HCT116 (cell line): ENCODE data around the gene CTLA4.

Source experiments
- EGR1 ChIP-seq: IDR thresholded peaks from 2 replicates; pipeline ENCODE4 v1.6.1; 2012; ENCODE audit warnings: low read depth
- EZH2 ChIP-seq: fragments of 200-600 bp; sonication (generic); IDR thresholded peaks from 2 replicates; pipeline ENCODE4 v1.6.1; 2017; ENCODE audit warnings: antibody characterized with exemption, mixed run types
- EZH2phosphoT487 ChIP-seq: fragments of 200-600 bp; IDR thresholded peaks from 2 replicates; pipeline ENCODE4 v1.6.1; 2018; ENCODE audit warnings: antibody characterized with exemption, borderline replicate concordance
- POLR2A ChIP-seq: IDR thresholded peaks from 2 replicates; pipeline ENCODE4 v1.7.0; 2011; ENCODE audit warnings: borderline replicate concordance; ENCODE audit not compliant: insufficient read depth, insufficient read length; ENCODE audit errors: extremely low read depth
- POLR2AphosphoS5 ChIP-seq: IDR thresholded peaks from 2 replicates; pipeline ENCODE4 v1.6.1; 2011; ENCODE audit warnings: mild to moderate bottlenecking, low read depth, low read length, moderate library complexity
- RAD21 ChIP-seq: IDR thresholded peaks from 2 replicates; pipeline ENCODE4 v1.6.1; 2012; ENCODE audit warnings: low read depth, mild to moderate bottlenecking
- SP1 ChIP-seq: IDR thresholded peaks from 2 replicates; pipeline ENCODE4 v1.6.1; 2012; ENCODE audit warnings: low read depth
- TCF7L2 ChIP-seq: IDR thresholded peaks from 2 replicates; pipeline ENCODE4 v1.7.0; 2011; ENCODE audit warnings: borderline replicate concordance, inconsistent platforms; ENCODE audit not compliant: insufficient read depth, insufficient read length; ENCODE audit errors: extremely low read depth
- TF ChIP-seq, protein P1 (sequence below), 3 experiments: fragments of 200-600 bp in 1 of 3; sonication (generic) in 1 of 3; IDR thresholded peaks in 2 of 3; conservative IDR thresholded peaks in 1 of 3; 2 replicates each; pipeline ENCODE4 v1.5.1; 2012 to 2017; ENCODE audit warnings: low read depth in 2 of 3, low read length in 2 of 3, antibody characterized with exemption in 1 of 3, borderline replicate concordance in 1 of 3, control low read depth in 1 of 3, mild to moderate bottlenecking in 1 of 3, mixed read lengths in 1 of 3, mixed run types in 1 of 3, moderate library complexity in 1 of 3; ENCODE audit not compliant: insufficient read depth in 1 of 3

DNA sequence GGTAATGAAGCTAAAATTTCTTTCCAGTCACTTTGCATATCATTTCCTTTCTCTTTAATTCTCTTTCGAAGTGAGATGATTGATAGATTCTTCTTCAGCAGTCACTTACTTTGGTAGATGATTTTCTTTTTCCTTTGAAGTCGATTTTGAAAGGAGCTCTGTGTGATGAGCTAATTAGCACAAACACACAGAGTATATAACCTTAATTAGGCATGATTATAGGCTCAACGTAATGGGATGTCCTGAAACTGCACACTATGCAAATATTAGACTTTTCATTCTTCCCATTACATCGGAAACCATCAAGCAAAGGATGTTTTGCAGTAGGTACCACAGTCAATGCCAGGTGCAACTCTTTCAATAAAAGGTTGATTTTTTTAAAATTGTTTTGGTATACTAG lies 6.4 kb upstream of the CTLA4 start:
- TF ChIP-seq EZH2phosphoT487 (no peak), RAD21 (no peak), TCF7L2 (no peak), POLR2A (no peak), EGR1 (no peak), EZH2 (no peak), POLR2AphosphoS5 (no peak), SP1 (no peak)
- TF ChIP-seq, protein P1, sequence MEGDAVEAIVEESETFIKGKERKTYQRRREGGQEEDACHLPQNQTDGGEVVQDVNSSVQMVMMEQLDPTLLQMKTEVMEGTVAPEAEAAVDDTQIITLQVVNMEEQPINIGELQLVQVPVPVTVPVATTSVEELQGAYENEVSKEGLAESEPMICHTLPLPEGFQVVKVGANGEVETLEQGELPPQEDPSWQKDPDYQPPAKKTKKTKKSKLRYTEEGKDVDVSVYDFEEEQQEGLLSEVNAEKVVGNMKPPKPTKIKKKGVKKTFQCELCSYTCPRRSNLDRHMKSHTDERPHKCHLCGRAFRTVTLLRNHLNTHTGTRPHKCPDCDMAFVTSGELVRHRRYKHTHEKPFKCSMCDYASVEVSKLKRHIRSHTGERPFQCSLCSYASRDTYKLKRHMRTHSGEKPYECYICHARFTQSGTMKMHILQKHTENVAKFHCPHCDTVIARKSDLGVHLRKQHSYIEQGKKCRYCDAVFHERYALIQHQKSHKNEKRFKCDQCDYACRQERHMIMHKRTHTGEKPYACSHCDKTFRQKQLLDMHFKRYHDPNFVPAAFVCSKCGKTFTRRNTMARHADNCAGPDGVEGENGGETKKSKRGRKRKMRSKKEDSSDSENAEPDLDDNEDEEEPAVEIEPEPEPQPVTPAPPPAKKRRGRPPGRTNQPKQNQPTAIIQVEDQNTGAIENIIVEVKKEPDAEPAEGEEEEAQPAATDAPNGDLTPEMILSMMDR (IDR thresholded peaks at IDR 0.05 in 2 of 3, conservative IDR thresholded peaks at IDR 0.05 in 1 of 3; ENCODE audit: borderline replicate concordance in 1 of 3, insufficient read depth in 1 of 3, low read depth in 2 of 3, low read length in 2 of 3): no peak
